Neural cell (in vitro differentiated cells): ENCODE results near the gene PAPPA2. TPM values are rescaled to one million over a fixed set of nuclear protein-coding genes. Genes with fewer than 3 reads are reported as not detected.

ENCODE experiments used
- H2AFZ ChIP-seq: fragments of 200-600, 300-800 bp; sonication (generic), shearing (Covaris generic); 2 replicates; pipeline ENCODE4 v1.6.0; 2014; ENCODE audit warnings: low read depth, mild to moderate bottlenecking, antibody characterized with exemption, low read length, moderate library complexity
- H3F3A ChIP-seq: fragments of 200-600 bp; shearing (Covaris generic); 2 replicates; pipeline ENCODE4 v1.6.1; 2016; ENCODE audit warnings: mild to moderate bottlenecking, moderate library complexity, mixed read lengths, antibody characterized with exemption, low read length; ENCODE audit not compliant: insufficient read depth, poor library complexity, severe bottlenecking
- H3K27ac ChIP-seq: fragments of 200-600, 300-800 bp; sonication (generic), shearing (Covaris generic); 2 replicates; pipeline ENCODE4 v1.5.1; 2014; ENCODE audit warnings: mild to moderate bottlenecking, low read length, moderate library complexity
- H3K27me3 ChIP-seq: fragments of 300-800, 200-600 bp; sonication (generic), shearing (Covaris generic); 2 replicates; pipeline ENCODE4 v1.6.0; 2014; ENCODE audit warnings: mild to moderate bottlenecking, low read depth, low read length, moderate library complexity; ENCODE audit not compliant: insufficient read depth
- H3K36me3 ChIP-seq: fragments of 300-800, 200-600 bp; sonication (generic), shearing (Covaris generic); 2 replicates; pipeline ENCODE4 v1.5.1; 2014; ENCODE audit warnings: mild to moderate bottlenecking, antibody characterized with exemption, low read length, moderate library complexity; ENCODE audit not compliant: insufficient read depth
- H3K4me2 ChIP-seq: fragments of 300-800, 200-600 bp; sonication (generic), shearing (Covaris generic); 2 replicates; pipeline ENCODE4 v1.6.0; 2014; ENCODE audit warnings: mild to moderate bottlenecking, low read length
- H3K4me3 ChIP-seq: fragments of 300-800, 200-600 bp; sonication (generic), shearing (Covaris generic); 2 replicates; pipeline ENCODE4 v1.5.1; 2014; ENCODE audit warnings: mild to moderate bottlenecking, low read length, moderate library complexity
- H3K79me2 ChIP-seq: fragments of 200-600 bp; shearing (Covaris generic); replicated peaks from 2 replicates; pipeline ENCODE4 v1.6.0; 2014; ENCODE audit warnings: mild to moderate bottlenecking, low read length, moderate library complexity; ENCODE audit not compliant: insufficient read depth
- H3K9ac ChIP-seq: fragments of 300-800, 200-600 bp; sonication (generic), shearing (Covaris generic); 2 replicates; pipeline ENCODE4 v1.6.1; 2016; ENCODE audit warnings: mild to moderate bottlenecking, low read length, mixed read lengths
- H3K9me2 ChIP-seq: fragments of 200-600 bp; shearing (Covaris generic); 2 replicates; pipeline ENCODE4 v1.6.1; 2016; ENCODE audit warnings: mild to moderate bottlenecking, low read length, mixed read lengths; ENCODE audit not compliant: insufficient read depth
- H3K9me3 ChIP-seq: fragments of 200-600, 300-800 bp; sonication (generic), shearing (Covaris generic); 2 replicates; pipeline ENCODE4 v1.6.1; 2016; ENCODE audit warnings: mild to moderate bottlenecking, mixed run types, low read length, moderate library complexity, mixed read lengths
- H4K20me1 ChIP-seq: fragments of 200-600 bp; shearing (Covaris generic); 2 replicates; pipeline ENCODE4 v1.6.1; 2016; ENCODE audit warnings: mild to moderate bottlenecking, mixed run types; ENCODE audit not compliant: insufficient read depth
- CTCF ChIP-seq: fragments of 450-650 bp; IDR thresholded peaks from 2 replicates; pipeline ENCODE4 v1.5.1; 2014; ENCODE audit warnings: antibody characterized with exemption, mild to moderate bottlenecking, moderate library complexity; ENCODE audit not compliant: poor library complexity, severe bottlenecking
- EP300 ChIP-seq: fragments of 450-650 bp; conservative IDR thresholded peaks from 2 replicates; pipeline ENCODE4 v1.6.1; 2014; ENCODE audit warnings: antibody characterized with exemption, mild to moderate bottlenecking, moderate library complexity; ENCODE audit not compliant: poor library complexity, severe bottlenecking
- EZH2 ChIP-seq: fragments of 200-600, 300-800 bp; shearing (Covaris generic), sonication (generic); IDR thresholded peaks from 2 replicates; pipeline ENCODE4 v1.6.1; 2014; ENCODE audit warnings: antibody characterized with exemption, low read length, borderline replicate concordance, mild to moderate bottlenecking; ENCODE audit not compliant: insufficient read depth, poor library complexity, severe bottlenecking
- MXI1 ChIP-seq: fragments of 450-650 bp; conservative IDR thresholded peaks from 2 replicates; pipeline ENCODE4 v1.6.1; 2014; ENCODE audit warnings: antibody characterized with exemption, mild to moderate bottlenecking; ENCODE audit not compliant: poor library complexity, severe bottlenecking
- POLR2AphosphoS5 ChIP-seq: IDR thresholded peaks from 2 replicates; pipeline ENCODE4 v1.6.1; 2012
- RAD21 ChIP-seq: fragments of 450-650 bp; conservative IDR thresholded peaks from 2 replicates; pipeline ENCODE4 v1.6.1; 2014; ENCODE audit warnings: antibody characterized with exemption, mild to moderate bottlenecking, moderate library complexity
- SMC3 ChIP-seq: fragments of 450-650 bp; conservative IDR thresholded peaks from 2 replicates; pipeline ENCODE4 v1.6.1; 2014; ENCODE audit warnings: antibody characterized with exemption, mild to moderate bottlenecking, moderate library complexity; ENCODE audit not compliant: poor library complexity
- TAF1 ChIP-seq: IDR thresholded peaks from 2 replicates; pipeline ENCODE4 v1.6.1; 2012; ENCODE audit warnings: low read depth
- polyA plus RNA-seq: library from polyadenylated mRNA; depleted of rRNA; stranded (reverse); fragments of >200 nt; gene quantifications from 2 replicates; pipeline ENCODE4 v1.2.3, GENCODE V29; 2014
- TF ChIP-seq, protein P1 (sequence below): IDR thresholded peaks from 2 replicates; pipeline ENCODE4 v1.6.1; 2012; ENCODE audit warnings: borderline replicate concordance

The PAPPA2 gene
- polyA plus RNA-seq, 1 donor from 2014 or later: 0.59 TPM

DNA sequence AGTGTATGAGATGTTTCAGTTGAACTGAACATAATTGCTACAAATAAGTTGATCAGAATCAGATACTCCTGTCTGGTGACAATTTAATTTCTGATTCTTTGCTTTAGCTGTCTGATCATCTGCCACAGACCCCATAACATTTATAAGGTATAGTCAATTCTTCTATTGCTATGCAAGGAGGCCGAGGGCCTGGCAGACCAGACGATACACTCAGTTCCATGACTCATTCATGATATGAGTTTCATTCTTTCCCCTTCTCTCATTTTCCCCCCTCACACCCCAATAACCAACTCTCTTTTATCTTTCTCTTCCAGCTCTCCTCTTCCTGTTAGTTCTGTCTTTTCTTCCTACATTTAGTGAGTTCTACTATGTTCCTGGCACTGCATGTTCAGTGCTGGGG is 236.8 kb downstream of the PAPPA2 start:
- Histone ChIP-seq H3F3A (no peaks in the 10 kb centered on the region), H4K20me1 (no peaks in the 10 kb centered on the region), H3K4me3 (no peak overlapping the region), H3K4me2 (no peak overlapping the region), H2AFZ (no peak overlapping the region), H3K27ac (no peak overlapping the region), H3K27me3 (no peaks in the 10 kb centered on the region), H3K36me3 (no peaks in the 10 kb centered on the region), H3K9ac (no peak overlapping the region), H3K9me2 (no peaks in the 10 kb centered on the region), H3K79me2 (no peaks in the 10 kb centered on the region), H3K9me3 (no peaks in the 10 kb centered on the region)
- TF ChIP-seq TAF1 (no peak), RAD21 (no peak), CTCF (no peak), POLR2AphosphoS5 (no peak), SMC3 (no peak), EZH2 (no peak), MXI1 (no peak), EP300 (no peak)
- TF ChIP-seq, protein P1, sequence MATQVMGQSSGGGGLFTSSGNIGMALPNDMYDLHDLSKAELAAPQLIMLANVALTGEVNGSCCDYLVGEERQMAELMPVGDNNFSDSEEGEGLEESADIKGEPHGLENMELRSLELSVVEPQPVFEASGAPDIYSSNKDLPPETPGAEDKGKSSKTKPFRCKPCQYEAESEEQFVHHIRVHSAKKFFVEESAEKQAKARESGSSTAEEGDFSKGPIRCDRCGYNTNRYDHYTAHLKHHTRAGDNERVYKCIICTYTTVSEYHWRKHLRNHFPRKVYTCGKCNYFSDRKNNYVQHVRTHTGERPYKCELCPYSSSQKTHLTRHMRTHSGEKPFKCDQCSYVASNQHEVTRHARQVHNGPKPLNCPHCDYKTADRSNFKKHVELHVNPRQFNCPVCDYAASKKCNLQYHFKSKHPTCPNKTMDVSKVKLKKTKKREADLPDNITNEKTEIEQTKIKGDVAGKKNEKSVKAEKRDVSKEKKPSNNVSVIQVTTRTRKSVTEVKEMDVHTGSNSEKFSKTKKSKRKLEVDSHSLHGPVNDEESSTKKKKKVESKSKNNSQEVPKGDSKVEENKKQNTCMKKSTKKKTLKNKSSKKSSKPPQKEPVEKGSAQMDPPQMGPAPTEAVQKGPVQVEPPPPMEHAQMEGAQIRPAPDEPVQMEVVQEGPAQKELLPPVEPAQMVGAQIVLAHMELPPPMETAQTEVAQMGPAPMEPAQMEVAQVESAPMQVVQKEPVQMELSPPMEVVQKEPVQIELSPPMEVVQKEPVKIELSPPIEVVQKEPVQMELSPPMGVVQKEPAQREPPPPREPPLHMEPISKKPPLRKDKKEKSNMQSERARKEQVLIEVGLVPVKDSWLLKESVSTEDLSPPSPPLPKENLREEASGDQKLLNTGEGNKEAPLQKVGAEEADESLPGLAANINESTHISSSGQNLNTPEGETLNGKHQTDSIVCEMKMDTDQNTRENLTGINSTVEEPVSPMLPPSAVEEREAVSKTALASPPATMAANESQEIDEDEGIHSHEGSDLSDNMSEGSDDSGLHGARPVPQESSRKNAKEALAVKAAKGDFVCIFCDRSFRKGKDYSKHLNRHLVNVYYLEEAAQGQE: no peak

DNA sequence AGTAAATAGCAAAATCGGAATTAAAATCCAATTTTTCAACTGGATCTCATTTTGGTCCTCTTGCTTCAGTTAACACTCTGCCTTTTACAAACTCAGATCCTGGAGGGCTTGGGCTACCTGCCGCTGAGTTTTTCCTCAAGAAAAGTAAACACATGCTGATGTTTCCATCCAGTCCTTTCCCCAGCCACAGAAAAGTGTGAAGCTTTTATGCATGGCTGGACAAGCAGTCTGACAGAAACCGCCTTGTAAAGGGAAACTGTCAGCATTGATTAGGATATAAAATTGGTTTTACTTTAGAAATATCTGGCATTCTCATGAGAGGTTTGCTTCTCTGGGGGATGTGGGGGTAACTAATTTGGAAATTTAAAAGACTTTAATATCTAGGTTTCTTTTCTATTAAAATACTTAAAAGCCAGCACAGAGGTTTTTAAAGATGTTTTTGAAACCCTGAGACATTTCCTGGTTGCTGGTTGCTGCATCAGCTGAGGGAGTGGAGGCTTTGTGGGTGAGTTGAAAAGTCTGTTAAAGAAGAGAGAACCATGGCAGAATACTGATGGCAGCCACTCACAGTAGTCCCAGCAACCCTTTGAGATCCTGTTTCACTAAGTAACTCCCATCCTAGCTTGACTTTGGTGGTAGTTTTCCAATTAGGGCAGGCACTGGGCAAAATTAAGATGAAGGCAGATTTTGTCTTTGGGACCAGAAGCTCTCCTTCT is 238.3 kb downstream of the PAPPA2 start:
- Histone ChIP-seq H2AFZ (no peak overlapping the region), H3F3A (no peaks in the 10 kb centered on the region), H3K4me2 (no peak overlapping the region), H3K27me3 (no peaks in the 10 kb centered on the region), H3K4me3 (no peak overlapping the region), H3K27ac (no peak overlapping the region), H3K9me2 (no peaks in the 10 kb centered on the region), H4K20me1 (no peaks in the 10 kb centered on the region), H3K9ac (no peak overlapping the region), H3K36me3 (no peaks in the 10 kb centered on the region), H3K9me3 (no peaks in the 10 kb centered on the region), H3K79me2 (no peaks in the 10 kb centered on the region)
- TF ChIP-seq EZH2 (no peak), MXI1 (no peak), SMC3 (no peak), POLR2AphosphoS5 (no peak), CTCF (no peak), TAF1 (no peak), EP300 (no peak), RAD21 (no peak)
- TF ChIP-seq, protein P1: no peak
